WI38 (cell line): ENCODE results near the gene ZNF330.

ENCODE experiments used
- H3K4me3 ChIP-seq: 2 replicates; pipeline ENCODE4 v1.5.1; 2011; ENCODE audit warnings: low read depth, mild to moderate bottlenecking, control low read depth, low read length
- TF ChIP-seq, protein P1 (sequence below): IDR thresholded peaks from 2 replicates; pipeline ENCODE4 v1.5.1; 2012; ENCODE audit warnings: low read depth, mild to moderate bottlenecking, control low read depth, low read length

The ZNF330 gene

DNA sequence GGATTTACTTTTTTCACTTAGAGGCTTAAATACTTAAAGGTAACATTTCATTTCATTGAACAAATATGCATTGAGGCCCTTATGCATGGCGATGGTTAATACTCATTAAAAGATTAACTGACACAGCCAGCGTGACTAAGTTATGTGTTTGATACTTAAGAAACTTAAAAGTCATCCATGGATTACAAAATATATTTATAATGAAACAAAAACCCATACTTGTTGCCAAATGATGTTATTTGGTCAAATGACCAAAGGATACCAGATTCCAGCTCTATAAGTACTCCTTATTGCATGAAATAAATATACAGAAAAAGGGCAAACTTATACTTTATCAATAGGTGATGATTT, 26.7 kb downstream of the ZNF330 start:
- H3K4me3 ChIP-seq, result no peak overlapping the region
- TF ChIP-seq, protein P1, sequence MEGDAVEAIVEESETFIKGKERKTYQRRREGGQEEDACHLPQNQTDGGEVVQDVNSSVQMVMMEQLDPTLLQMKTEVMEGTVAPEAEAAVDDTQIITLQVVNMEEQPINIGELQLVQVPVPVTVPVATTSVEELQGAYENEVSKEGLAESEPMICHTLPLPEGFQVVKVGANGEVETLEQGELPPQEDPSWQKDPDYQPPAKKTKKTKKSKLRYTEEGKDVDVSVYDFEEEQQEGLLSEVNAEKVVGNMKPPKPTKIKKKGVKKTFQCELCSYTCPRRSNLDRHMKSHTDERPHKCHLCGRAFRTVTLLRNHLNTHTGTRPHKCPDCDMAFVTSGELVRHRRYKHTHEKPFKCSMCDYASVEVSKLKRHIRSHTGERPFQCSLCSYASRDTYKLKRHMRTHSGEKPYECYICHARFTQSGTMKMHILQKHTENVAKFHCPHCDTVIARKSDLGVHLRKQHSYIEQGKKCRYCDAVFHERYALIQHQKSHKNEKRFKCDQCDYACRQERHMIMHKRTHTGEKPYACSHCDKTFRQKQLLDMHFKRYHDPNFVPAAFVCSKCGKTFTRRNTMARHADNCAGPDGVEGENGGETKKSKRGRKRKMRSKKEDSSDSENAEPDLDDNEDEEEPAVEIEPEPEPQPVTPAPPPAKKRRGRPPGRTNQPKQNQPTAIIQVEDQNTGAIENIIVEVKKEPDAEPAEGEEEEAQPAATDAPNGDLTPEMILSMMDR, result no peak

DNA sequence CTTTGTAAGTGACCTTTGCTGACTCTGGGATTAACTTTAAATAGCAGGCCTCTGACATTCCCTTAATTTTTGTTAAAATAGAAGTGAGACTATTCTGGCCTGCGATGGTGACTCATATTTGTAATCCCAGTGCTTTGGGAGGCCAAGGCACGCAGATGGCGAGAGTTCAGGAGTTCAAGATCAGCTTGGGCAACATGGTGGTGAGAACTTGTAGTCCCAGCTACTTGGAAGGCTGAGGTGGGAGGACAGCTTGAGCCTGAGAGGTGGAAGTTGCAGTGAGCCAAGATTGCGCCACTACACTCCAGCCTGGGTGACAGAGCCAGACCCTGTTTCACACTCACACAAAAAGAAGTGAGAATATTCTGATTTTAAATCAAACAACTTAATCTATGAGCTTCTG, 27.3 kb downstream of the ZNF330 start:
- no peak overlapping the region for H3K4me3 ChIP-seq
- TF ChIP-seq, protein P1, result no peak

DNA sequence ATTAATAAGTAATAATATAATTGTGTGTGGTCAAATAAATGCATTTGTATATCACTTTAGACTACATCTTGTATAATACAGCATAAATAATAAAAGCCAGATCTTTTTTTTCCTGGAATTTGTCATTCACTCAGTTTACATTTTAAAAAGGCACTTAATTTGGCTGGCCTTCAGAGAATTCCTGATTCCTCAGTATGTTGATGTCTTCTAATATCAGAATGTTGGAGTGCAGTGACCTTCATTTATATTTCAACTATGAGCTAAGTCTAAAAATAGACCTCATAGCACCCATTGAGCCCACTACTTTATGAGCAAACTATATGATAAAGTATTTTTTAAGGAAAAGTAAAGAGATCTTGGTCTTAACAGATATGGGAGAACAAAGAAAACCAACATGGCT, 27.8 kb downstream of the ZNF330 start:
- H3K4me3 ChIP-seq, result no peak overlapping the region
- TF ChIP-seq, protein P1, result no peak

DNA sequence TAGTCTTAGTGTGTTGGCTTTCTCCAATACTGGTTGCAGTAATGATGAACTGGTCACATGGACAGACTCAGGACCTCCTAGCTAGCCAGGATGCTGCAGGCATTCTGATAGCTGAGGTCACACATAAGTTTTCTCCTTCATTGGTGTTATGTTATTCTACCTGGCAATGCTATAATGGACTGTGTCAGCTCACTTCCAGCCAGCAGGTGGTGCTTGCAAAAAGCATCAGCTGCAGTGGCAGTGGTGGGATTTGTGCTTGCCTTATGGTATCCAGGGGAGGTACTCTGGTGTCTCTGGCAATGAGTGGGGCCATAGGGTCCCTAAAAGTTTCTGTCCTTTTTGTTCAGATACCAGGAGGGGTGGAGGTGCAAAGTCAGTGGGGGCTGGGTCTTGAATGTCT, 33.6 kb downstream of the ZNF330 start:
- no peak overlapping the region for H3K4me3 ChIP-seq
- TF ChIP-seq, protein P1, result no peak

DNA sequence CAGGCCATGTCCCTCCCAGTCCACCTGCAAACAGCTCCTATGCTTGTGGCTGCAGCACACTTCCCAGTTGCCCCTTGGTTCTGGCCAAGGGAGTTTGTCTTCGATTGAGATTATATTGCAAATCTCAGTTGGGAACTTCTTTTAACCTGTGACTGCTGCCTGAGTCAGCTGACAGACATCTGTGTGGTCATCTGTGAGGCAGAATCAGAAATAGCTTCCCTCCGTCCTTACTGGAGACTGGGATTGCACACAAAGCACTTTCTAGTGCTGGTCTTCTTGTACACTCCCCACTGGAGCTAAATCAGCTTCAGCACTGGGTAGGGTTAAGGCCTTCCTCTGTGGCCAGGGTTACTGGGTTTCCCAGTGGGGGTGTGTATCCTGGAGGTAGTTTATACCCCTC, 34.3 kb downstream of the ZNF330 start:
- TF ChIP-seq, protein P1, result no peak
- no peak overlapping the region for H3K4me3 ChIP-seq

DNA sequence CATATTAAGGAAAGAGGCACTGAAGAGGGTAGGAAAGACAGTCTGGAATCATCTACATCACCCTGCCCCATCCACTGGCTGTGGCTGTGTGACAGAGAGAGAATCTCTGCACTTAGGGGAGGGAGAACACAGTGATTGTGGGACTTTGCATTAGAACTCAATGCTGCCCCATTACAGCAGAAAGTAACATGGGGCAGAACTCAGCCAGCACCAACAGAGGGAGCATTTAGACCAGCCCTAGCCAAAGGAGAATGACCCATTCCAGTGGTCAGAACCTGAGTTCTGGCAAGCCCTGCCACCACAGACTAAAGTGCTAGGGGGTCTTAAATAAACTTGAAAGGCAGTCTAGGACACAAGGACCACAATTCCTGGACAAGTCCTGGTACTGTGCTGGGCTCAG, 37.9 kb downstream of the ZNF330 start:
- H3K4me3 ChIP-seq, result no peak overlapping the region
- TF ChIP-seq, protein P1, result no peak

DNA sequence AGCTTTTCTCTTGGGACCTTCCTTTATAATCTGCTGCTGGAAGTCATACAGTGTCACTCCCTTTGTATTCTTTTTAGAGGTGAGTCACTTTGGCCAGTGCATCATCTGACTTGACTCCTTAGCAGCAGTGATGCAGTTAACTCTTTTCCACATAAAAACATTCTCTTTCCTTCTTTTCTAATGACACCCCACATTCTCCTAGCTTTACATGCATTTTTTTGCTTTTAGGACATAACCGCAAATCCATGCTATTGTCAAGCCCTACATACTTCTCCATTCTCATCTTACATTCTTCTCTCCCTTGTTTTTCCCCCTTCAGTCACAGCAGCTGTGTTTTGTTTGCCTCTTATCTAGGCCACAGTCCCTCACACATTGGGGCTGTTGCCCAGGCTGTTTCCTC, 55.1 kb downstream of the ZNF330 start:
- no peak overlapping the region for H3K4me3 ChIP-seq
- TF ChIP-seq, protein P1, result no peak
